ENCODE results near the gene DYTN. TPM values are rescaled to one million over a fixed set of nuclear protein-coding genes. Genes with fewer than 3 reads are reported as not detected.

DYTN gene
- total RNA-seq, 2 experiments from 2014 or later = not detected

- H3K36me3 Mint-ChIP-seq (ENCODE audit: low read depth) = no peaks in the 10 kb centered on the region
- intact Hi-C loops (cut with micrococcal nuclease) = no loop called here
- H3K4me1 Mint-ChIP-seq (ENCODE audit: low read depth) = no peaks in the 10 kb centered on the region
- H3K27me3 Mint-ChIP-seq = peaks cover 1% of the 10 kb centered on the region
- no peak for DNase-seq
- no peak for TF ChIP-seq CTCF (IDR thresholded peaks at IDR 0.05)
- H3K4me3 Mint-ChIP-seq = no peak overlapping the region
- H3K27ac Mint-ChIP-seq = no peak overlapping the region
- ChIA-PET POLR2A (no interaction called here), CTCF (no interaction called here)
- no peak for ATAC-seq
- no peaks in the 10 kb centered on the region for H3K9me3 Mint-ChIP-seq
Measured at GRCh38 chr2:206635015-206635414, 83.2 kb downstream of the DYTN start.

- ATAC-seq = no peak
- Mint-ChIP-seq H3K4me3 (no peak overlapping the region), H3K4me1 (ENCODE audit: low read depth) (no peaks in the 10 kb centered on the region), H3K36me3 (ENCODE audit: low read depth) (no peaks in the 10 kb centered on the region), H3K27me3 (peaks cover 10% of the 10 kb centered on the region), H3K27ac (no peak overlapping the region), H3K9me3 (no peaks in the 10 kb centered on the region)
- TF ChIP-seq CTCF (IDR thresholded peaks at IDR 0.05) = no peak
- DNase-seq = no peak
- intact Hi-C loops (cut with micrococcal nuclease) = no loop called here
- POLR2A ChIA-PET = no interaction called here
- CTCF ChIA-PET = no interaction called here
Measured at GRCh38 chr2:206631340-206631739, 86.9 kb downstream of the DYTN start.

GRCh38 chr2:206627632-206628031, 90.6 kb downstream of the DYTN start:
- DNase-seq (no peak), ATAC-seq (no peak)
- H3K4me1 Mint-ChIP-seq (ENCODE audit: low read depth) = no peaks in the 10 kb centered on the region
- CTCF ChIA-PET = no interaction called here
- no peaks in the 10 kb centered on the region for H3K9me3 Mint-ChIP-seq
- no peak overlapping the region for H3K27ac Mint-ChIP-seq
- POLR2A ChIA-PET = interaction anchor here (1.4 kb wide), 1 partner anchor 10 kb away, joined by 3 read pairs; no protein-coding TSS in a partner anchor
- no peaks in the 10 kb centered on the region for H3K36me3 Mint-ChIP-seq (ENCODE audit: low read depth)
- TF ChIP-seq CTCF (IDR thresholded peaks at IDR 0.05) = no peak
- intact Hi-C loops (cut with micrococcal nuclease) = no loop called here
- no peak overlapping the region for H3K4me3 Mint-ChIP-seq
- peaks cover 9% of the 10 kb centered on the region for H3K27me3 Mint-ChIP-seq

- ChIA-PET CTCF (no interaction called here), POLR2A (no interaction called here)
- Mint-ChIP-seq H3K9me3 (no peaks in the 10 kb centered on the region), H3K4me1 (ENCODE audit: low read depth) (no peaks in the 10 kb centered on the region), H3K27ac (no peak overlapping the region), H3K27me3 (peaks cover 9% of the 10 kb centered on the region), H3K36me3 (ENCODE audit: low read depth) (no peaks in the 10 kb centered on the region), H3K4me3 (no peak overlapping the region)
- intact Hi-C loops (cut with micrococcal nuclease) = no loop called here
- TF ChIP-seq CTCF (IDR thresholded peaks at IDR 0.05) = no peak
- no peak for ATAC-seq
- DNase-seq = no peak
Measured at GRCh38 chr2:206626108-206626507, 92.1 kb downstream of the DYTN start.

GRCh38 chr2:206619011-206619410, 99.2 kb downstream of the DYTN start:
- no peaks in the 10 kb centered on the region for H3K36me3 Mint-ChIP-seq (ENCODE audit: low read depth)
- no peaks in the 10 kb centered on the region for H3K9me3 Mint-ChIP-seq
- ATAC-seq (no peak), DNase-seq (no peak)
- intact Hi-C loops (cut with micrococcal nuclease) = no loop called here
- peaks cover 8% of the 10 kb centered on the region for H3K27me3 Mint-ChIP-seq
- ChIA-PET POLR2A (no interaction called here), CTCF (no interaction called here)
- no peak overlapping the region for H3K27ac Mint-ChIP-seq
- H3K4me1 Mint-ChIP-seq (ENCODE audit: low read depth) = no peaks in the 10 kb centered on the region
- H3K4me3 Mint-ChIP-seq = no peak overlapping the region
- TF ChIP-seq CTCF (IDR thresholded peaks at IDR 0.05) = no peak
